OCI-LY3 (cell line): ENCODE results near the gene DUSP1.

Source experiments
- EZH2phosphoT487 ChIP-seq: fragments of 200-600 bp; shearing (Covaris generic); IDR thresholded peaks from 2 replicates; pipeline ENCODE4 v1.6.1; 2018; ENCODE audit warnings: antibody characterized with exemption, mixed run types, low read depth
- TF ChIP-seq, protein P1 (sequence below): fragments of 200-600, 300-600 bp; sonication (generic); IDR thresholded peaks from 2 replicates; pipeline ENCODE4 v1.5.1; 2014; ENCODE audit warnings: antibody characterized with exemption, low read length, low read depth

DNA sequence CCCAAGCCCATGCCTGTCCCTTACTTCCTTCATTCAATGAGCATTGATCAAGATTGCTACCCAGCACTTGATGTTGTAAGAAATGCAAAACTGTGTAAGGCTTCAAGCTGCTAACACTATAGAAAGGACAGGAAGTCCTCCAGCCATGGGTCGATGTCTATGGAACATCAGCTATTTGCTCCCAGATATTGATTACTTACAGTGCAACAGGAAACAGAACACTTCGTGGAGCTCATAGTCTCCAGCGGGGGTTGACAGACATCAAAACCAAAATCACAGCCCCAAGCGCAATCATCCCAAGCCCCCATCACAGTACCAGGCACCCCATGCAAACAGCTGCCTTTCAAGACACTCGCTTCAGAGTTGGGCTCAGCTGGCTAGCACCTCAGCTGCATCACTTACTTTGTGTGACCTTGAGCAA, 26.8 kb upstream of the DUSP1 start:
- TF ChIP-seq, protein P1, sequence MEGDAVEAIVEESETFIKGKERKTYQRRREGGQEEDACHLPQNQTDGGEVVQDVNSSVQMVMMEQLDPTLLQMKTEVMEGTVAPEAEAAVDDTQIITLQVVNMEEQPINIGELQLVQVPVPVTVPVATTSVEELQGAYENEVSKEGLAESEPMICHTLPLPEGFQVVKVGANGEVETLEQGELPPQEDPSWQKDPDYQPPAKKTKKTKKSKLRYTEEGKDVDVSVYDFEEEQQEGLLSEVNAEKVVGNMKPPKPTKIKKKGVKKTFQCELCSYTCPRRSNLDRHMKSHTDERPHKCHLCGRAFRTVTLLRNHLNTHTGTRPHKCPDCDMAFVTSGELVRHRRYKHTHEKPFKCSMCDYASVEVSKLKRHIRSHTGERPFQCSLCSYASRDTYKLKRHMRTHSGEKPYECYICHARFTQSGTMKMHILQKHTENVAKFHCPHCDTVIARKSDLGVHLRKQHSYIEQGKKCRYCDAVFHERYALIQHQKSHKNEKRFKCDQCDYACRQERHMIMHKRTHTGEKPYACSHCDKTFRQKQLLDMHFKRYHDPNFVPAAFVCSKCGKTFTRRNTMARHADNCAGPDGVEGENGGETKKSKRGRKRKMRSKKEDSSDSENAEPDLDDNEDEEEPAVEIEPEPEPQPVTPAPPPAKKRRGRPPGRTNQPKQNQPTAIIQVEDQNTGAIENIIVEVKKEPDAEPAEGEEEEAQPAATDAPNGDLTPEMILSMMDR: no peak
- no peak for TF ChIP-seq EZH2phosphoT487
